GM18861 (cell line): ENCODE data around the gene PSMD13.

ENCODE experiments used
- ATAC-seq: cut with Tn5 transposase; IDR thresholded peaks from one replicate; pipeline ENCODE4 v1.9.1; 2021; ENCODE audit not compliant: unreplicated experiment

The PSMD13 gene

DNA sequence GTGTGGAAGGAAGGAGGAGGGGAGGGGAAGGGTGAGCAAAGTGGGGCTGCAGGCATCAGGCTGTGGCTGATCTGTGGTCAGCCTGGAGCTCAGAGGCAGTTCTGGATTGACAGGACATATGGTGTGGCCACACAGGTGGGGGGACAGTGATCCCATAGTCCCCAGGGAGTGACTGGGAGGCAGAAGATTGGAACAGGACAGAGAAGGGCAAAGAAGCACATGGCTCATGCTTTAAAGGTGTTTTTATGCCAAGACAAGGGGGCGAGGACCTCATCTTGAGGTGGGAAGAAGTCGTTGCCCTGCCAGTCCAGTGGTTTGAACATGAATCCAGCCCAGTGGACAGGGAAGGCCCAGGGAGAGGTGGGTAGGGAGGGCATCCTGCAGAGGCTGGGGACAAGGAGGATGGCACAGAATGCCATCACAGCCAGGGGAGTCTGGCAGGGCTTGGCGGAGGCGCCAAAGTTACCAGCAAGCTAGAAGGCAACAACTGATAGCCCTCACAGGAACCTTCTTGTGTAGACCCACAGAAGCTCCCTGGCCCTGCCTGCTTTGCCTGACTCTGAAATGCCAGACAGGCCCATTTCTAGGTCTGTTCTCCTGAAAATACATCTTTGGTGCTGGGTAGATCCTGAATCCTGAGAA, 32.7 kb upstream of the PSMD13 start:
- no peak for ATAC-seq

DNA sequence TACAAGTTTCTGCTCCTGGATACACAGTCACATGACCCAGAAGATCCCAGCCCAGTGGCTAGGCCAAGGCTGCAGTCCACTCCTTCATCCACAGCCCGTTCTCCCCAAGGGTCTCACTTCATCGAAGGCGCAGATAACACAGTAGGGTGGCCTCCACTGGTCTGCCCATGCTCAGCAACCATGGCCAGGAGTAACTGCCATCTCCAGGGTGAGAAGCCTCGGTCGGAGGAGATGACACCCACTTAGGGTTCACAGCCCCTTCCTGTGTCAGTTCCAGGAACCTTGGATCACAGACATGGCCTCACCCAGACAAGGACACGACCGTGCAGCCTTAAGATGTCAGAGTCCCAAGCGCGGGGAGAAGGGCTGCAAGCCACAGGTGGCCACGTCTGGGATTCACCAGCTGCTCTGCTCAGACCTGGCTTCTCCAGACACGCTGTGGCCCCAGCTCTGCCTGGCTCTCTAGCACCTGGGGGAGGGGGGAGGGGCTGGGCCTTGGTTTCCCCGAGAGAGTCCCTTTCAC, 32.1 kb upstream of the PSMD13 start:
- ATAC-seq, result no peak

DNA sequence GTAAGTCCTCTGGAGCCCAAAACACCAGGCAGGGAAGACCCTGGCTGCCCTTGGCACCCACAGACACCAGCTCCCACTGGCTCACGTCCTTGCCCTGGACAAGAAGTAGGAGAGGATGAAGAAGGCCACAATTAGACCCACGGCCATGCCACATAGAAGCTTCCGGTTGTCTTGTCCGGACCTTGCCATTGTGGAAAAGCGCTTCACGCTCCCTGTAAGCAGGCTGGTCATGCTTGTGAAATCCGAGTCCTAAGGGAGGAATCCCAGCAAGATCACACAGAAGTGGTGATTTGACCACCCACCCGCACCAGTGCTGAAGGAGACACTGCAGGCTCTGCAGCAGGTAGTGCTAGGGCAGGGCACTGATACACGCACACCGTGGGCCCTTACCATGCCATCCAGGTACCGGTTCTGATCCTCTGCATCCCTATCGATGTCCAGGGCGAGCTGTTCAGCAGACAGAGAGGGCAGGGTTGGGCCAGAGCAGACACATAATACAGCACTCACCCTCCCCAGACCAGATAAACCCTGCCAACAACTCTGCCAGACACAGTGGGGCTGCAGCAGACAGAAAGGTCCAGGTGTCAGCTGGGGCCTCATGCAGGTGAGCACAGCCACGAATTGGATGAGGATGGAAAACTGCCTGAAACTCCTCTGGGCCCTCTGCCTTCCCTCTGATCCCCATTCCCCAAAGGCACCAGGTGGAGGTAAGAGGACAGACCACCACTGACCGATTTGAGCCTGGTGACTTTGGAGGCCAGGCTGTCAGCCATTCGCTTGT, 31.4 kb upstream of the PSMD13 start:
- ATAC-seq, result no peak

DNA sequence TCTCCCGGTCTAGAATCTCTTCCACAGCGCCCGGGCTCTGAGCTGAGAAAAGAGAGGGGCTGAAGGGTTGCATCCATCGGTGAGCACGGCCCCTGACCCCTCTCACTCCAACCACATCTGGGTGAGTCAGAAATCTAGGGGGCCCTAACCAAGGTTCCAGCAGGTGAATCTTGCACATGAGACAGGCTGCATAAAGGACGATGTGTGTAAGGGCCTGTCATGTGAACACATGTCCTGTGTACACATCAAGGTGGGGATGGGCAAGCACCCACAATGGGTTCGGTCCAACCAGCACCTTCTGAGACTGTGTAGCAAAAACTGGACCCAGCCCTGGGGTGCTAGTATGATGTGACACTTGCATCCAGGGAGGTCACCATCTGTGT, 30.8 kb upstream of the PSMD13 start:
- no peak for ATAC-seq

DNA sequence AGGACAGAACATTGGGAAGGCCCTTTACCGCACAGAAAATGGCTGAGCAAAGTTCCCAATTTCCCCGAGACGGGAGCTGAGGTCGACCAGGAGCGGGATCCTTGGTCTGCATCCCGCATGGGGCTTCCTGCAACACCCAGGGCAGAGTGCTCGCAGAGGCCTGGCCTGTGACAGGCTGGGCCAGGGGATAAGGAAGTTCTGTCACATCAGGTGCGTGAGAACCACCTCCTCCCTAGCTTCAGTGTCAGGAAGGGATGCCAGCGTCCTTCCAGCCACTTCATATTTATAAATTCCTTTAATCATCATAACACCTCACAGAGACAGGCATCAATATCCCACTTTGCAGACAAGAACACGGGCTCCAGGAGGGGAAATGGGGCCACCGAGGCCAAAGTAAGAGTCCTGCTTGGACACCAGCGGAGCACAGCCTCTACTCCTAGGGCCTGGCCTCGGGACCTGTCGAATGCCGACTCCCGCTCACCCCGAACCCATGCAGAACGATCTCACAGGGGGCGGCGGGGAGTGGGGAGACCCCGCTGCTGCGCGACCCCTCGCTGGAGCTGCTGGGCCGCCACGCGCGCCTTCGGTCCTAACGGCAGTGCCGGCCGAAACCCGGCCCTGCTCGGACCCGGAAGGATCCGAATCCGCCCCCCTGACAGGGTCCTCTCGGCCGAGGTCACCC, 30.1 kb upstream of the PSMD13 start:
- no peak for ATAC-seq

DNA sequence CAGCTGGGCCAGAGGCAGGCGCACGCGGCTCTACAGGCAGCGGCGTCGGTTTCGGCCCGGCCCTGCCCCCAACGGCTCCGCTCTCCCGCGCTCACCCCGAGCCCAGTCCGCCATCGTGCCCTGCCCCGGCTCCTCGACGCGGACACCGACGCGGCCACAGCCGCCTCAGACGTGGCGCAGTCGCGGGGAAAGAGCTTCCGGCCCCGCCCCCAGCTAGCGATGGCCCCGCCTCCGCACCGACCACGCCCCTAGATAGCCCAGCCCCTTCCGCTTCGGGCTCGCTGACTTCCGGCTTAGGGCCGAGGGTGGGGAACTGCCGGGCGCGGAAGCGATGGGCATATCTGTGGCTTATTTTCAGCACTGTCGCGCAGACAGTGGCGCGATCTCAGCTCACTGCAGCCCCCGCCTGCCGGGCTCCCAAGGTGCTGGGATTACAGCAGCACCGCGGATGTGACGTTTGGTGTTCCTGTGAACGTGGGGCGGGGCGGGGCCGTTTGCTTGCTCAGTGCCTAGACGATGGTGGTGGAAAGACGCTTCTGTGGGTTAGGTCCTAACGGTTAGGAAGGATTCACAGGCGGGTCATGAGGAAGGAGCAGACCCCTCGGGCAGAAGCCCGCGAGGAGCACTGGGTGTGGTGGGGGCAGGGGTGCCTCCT, 29.4 kb upstream of the PSMD13 start, which contains the start of the genes BET1L and RIC8A:
Gene BET1L, minus strand, starts transcription at position 192 of the 655 bp plus-strand sequence. Its CDS starts 78 bp downstream, at position 114.
Gene RIC8A, plus strand, starts transcription at position 501 of the 655 bp plus-strand sequence. CDS start 1,147 bp downstream, outside the sequence.
- peak; percentile 71 for ATAC-seq

DNA sequence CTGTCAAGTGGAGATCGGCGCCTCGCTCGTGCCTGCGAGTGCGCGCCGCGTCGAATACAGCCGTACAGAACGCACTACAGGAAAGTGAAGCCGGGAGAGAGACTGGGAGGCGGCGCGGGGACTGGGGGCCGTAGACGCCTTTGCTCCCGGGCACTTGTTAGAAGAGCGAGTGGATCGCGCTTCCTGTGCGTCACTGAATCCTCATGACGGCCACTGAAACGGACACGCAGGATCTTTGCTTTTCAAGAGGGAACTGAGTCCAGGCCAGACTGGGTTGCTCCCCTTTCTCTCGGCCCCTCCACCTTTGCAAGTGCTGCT, 29.0 kb upstream of the PSMD13 start:
- ATAC-seq, result no peak

DNA sequence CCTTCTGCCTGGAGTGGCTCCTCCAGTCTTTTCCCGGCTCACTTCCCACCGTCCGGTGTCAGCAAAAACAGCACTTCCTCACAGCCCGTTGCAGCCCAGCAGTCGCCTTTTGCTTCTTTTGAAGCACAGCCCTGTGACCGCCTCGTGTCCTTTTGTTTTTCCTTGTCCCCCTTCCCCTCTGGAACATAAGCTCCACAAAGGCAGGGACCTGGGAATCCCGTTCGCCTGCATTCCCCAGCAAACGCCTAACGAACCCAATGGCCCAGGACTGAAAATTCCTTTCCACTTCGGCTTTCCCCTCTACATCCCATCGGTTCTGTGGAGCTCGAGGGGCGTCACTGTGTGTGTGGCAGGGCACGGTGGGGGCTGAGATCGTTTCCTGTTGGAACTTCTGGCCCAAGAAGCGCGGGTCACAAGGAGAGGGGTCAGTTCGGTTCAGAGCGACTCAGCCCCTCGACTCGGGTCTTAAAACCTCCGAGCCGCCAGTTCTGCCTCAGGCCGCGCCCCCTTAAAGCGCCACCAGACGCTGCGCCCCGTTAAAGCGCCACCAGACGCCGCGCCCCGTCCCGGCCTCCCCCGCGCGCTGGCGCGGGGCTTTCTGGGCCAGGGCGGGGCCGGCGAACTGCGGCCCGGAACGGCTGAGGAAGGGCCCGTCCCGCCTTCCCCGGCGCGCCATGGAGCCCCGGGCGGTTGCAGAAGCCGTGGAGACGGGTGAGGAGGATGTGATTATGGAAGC, 28.4 kb upstream of the PSMD13 start:
- peak; percentile 34 for ATAC-seq

DNA sequence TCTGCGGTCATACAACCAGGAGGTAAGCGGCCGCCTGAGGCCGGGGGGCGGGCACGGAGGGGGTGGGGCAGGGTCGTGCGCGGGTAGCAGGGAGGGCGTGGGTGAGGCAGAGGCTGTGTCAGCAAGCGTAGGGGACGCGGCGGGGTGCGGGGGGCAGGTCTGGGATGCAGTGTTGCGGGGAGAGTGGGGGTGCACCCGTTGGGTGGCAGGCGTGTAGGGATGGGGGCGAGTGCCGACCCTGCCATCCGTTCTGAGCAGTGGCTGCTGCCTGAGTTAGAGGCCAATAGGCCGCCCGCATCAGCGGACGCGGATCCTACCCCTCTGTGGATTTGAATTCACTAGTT, 27.9 kb upstream of the PSMD13 start:
- no peak for ATAC-seq

DNA sequence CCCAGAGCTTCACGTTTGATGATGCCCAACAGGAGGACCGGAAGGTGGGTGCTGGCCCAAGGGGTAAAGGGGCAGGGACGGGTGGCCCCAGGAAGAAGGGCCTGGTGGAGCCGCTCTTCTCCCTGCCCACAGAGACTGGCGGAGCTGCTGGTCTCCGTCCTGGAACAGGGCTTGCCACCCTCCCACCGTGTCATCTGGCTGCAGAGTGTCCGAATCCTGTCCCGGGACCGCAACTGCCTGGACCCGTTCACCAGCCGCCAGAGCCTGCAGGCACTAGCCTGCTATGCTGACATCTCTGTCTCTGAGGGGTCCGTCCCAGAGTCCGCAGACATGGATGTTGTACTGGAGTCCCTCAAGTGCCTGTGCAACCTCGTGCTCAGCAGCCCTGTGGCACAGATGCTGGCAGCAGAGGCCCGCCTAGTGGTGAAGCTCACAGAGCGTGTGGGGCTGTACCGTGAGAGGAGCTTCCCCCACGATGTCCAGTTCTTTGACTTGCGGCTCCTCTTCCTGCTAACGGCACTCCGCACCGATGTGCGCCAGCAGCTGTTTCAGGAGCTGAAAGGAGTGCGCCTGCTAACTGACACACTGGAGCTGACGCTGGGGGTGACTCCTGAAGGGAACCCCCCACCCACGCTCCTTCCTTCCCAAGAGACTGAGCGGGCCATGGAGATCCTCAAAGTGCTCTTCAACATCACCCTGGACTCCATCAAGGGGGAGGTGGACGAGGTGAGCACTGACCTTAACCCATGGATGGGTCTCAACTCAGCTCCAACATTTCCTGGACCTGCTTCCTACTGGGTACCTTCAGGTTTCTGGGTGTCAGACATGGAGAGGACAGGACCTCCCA, 27.3 kb upstream of the PSMD13 start:
- no peak for ATAC-seq

DNA sequence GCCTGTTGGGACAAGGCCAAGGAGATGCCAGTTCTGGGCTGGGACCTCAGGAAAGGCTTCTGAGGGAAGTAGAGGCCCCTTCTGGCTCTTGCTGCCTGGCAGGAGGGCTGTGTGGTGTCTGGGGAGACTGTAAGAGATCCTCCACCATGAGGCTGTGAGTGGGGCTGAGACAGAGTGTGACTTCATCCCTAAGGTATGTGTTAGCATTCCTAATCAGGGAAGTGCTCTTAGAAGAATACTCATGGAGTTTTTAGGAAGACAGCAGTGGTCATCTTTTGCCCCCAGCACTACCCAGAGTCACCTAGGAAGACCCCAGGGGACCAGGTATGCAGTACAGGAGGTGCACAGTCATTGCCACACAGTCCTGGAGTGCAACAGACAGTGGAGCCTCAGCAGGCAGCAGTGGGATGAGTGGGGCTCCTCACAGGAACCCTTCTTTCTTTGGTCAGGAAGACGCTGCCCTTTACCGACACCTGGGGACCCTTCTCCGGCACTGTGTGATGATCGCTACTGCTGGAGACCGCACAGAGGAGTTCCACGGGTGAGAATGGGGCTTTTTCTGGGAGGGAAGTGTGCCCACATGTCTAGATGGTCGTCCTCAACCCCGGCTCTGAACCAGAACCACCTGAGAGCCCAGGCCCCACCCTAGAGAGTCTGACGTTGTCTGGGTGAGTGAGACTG, 26.5 kb upstream of the PSMD13 start:
- no peak for ATAC-seq

DNA sequence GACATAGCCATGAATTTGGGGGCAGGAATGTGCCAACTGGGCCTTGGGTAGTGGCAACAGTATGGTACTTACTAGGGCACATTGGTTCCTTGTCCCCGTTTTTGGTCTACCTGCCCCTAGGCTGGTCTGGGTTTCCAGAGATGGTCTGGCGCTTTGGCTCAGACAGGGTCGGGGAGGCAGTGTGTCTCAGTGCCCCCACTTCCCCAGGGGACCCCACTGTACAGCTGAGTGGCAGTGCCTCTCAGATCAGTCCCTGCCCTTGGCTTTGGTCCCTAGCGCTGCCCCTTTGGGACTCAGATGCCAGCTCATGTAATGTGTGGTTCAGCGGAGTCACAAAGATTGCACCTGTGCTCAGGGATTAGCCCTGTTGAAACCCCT, 26.0 kb upstream of the PSMD13 start:
- ATAC-seq, result no peak

DNA sequence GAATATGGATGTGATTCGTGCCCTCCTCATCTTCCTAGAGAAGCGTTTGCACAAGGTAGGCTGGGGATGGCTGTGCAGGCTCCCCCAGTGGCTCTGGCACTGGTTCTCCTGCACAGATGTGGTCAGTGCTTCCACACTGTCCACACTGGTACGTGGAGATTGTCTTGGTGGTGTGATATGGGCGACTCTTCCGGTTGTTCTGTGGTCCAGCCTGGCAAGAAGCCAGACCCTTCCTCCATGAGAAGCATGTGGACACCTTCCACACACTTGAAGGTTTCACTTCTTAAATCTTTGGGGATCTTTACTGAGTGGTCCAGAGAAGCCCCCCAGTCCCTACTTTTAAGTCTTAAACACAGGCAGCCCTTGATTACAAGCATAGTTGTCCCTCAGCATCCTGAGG, 25.5 kb upstream of the PSMD13 start:
- no peak for ATAC-seq

DNA sequence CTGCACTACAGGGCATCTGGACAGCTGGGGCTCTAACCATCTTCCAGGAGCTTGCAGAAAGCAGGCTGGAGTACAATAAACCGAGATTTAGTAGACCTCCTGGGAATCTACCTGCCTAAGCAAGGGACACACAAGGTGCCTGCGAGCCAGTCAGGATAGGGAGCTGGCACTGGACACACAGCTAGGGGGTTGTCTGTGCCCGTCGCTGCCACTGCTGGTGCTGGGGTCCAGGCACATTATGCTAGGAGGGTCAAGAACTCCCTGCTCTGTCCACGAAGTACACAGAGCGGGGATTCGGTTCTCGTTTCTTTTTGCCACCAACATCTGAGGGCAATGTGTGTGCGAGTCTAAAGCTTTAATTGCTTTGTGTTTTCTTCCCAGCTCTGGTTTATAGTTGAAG, 25.0 kb upstream of the PSMD13 start:
- ATAC-seq, result no peak

DNA sequence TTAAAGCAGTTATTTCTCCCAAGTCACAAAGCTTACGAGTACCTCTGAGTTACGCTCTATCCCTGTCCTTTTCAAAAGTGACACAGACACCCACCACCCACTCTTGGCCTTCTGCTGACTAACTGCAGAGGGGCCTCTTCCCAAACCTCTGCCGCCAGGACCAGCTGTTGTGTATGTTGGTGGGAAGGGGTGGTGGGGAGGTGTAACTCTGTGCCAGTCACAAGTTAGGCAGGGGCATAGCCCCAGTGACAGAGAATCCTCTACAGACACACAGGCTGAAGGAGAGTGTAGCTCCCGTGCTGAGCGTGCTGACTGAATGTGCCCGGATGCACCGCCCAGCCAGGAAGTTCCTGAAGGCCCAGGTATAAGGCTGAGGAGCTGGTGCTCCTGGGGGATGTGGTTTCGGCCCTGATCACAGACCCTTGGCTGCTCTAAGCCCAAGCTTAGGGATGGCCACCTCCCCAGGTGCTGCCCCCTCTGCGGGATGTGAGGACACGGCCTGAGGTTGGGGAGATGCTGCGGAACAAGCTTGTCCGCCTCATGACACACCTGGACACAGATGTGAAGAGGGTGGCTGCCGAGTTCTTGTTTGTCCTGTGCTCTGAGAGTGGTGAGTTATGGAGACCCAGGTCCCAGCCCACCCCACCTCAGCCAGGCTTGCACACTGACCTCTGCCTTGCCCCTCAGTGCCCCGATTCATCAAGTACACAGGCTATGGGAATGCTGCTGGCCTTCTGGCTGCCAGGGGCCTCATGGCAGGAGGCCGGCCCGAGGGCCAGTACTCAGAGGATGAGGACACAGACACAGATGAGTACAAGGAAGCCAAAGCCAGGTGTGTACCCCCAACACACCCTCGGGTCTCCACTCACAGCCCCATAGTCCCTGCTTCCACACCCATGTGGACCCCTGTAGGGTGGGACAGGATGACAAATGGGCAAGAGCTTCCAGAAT, 24.4 kb upstream of the PSMD13 start:
- no peak for ATAC-seq

DNA sequence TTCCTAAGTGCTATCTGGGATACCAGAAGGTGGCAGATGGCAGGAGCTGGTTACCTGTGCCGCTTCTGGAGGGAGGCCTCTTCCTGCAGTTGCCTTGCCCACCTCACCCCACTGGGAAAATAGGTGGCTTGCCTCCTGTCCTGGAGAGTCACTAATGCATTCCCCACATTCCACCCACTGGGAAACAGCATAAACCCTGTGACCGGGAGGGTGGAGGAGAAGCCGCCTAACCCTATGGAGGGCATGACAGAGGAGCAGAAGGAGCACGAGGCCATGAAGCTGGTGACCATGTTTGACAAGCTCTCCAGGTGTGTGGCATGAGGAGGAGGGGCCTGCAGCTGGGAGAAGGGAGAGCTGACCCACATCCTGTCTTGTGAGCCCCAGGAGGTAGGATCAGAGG, 23.7 kb upstream of the PSMD13 start:
- ATAC-seq, result no peak

DNA sequence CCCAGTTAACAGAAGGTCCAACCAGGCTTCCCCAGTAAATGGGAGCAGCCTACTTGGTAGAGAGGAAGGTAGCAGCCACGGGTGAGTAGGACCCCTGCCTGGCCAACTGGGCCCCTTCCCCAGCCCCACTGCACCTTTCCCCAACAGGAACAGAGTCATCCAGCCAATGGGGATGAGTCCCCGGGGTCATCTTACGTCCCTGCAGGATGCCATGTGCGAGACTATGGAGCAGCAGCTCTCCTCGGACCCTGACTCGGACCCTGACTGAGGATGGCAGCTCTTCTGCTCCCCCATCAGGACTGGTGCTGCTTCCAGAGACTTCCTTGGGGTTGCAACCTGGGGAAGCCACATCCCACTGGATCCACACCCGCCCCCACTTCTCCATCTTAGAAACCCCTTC, 22.7 kb upstream of the PSMD13 start:
- ATAC-seq, result no peak

DNA sequence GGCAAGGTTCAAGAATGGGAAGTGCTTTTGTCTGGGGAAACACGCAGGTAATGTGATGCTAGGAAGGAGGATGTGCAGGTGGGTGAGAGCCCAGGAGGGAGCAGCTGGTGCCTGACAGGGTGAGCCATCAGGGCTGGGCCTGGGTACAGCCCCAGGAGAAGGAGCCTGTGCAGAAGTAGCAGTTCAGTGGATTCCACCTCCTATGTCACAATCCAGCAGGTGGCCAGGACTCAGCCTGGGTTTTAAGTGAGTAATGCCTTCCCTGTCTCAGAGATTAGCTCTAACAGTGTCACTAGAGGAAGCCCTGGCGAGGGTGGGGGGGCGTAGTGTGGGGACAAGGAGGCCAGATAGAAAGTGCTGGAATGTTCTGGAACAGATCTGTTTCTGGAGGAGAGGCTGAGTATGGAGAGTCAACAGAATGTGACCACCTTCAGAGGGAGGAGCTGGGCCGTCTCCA, 21.2 kb upstream of the PSMD13 start:
- no peak for ATAC-seq
